IPS DF 19.7 (cell line): Measurements from ENCODE around the gene ZBTB40.

Experiments used
- DNase-seq: peaks from one replicate; pipeline ENCODE4 v3.0.0-alpha.2; 2013; ENCODE audit warnings: low read depth, low spot score

The ZBTB40 gene, protein sequence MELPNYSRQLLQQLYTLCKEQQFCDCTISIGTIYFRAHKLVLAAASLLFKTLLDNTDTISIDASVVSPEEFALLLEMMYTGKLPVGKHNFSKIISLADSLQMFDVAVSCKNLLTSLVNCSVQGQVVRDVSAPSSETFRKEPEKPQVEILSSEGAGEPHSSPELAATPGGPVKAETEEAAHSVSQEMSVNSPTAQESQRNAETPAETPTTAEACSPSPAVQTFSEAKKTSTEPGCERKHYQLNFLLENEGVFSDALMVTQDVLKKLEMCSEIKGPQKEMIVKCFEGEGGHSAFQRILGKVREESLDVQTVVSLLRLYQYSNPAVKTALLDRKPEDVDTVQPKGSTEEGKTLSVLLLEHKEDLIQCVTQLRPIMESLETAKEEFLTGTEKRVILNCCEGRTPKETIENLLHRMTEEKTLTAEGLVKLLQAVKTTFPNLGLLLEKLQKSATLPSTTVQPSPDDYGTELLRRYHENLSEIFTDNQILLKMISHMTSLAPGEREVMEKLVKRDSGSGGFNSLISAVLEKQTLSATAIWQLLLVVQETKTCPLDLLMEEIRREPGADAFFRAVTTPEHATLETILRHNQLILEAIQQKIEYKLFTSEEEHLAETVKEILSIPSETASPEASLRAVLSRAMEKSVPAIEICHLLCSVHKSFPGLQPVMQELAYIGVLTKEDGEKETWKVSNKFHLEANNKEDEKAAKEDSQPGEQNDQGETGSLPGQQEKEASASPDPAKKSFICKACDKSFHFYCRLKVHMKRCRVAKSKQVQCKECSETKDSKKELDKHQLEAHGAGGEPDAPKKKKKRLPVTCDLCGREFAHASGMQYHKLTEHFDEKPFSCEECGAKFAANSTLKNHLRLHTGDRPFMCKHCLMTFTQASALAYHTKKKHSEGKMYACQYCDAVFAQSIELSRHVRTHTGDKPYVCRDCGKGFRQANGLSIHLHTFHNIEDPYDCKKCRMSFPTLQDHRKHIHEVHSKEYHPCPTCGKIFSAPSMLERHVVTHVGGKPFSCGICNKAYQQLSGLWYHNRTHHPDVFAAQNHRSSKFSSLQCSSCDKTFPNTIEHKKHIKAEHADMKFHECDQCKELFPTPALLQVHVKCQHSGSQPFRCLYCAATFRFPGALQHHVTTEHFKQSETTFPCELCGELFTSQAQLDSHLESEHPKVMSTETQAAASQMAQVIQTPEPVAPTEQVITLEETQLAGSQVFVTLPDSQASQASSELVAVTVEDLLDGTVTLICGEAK

GRCh38 chr1:22451702-22452480 is at the start of gene ZBTB40:
Gene ZBTB40, plus strand, starts transcription at chr1:22451851. Its CDS starts 38,098 bp downstream, at chr1:22489949.
- peak; percentile 97 for DNase-seq

DNA sequence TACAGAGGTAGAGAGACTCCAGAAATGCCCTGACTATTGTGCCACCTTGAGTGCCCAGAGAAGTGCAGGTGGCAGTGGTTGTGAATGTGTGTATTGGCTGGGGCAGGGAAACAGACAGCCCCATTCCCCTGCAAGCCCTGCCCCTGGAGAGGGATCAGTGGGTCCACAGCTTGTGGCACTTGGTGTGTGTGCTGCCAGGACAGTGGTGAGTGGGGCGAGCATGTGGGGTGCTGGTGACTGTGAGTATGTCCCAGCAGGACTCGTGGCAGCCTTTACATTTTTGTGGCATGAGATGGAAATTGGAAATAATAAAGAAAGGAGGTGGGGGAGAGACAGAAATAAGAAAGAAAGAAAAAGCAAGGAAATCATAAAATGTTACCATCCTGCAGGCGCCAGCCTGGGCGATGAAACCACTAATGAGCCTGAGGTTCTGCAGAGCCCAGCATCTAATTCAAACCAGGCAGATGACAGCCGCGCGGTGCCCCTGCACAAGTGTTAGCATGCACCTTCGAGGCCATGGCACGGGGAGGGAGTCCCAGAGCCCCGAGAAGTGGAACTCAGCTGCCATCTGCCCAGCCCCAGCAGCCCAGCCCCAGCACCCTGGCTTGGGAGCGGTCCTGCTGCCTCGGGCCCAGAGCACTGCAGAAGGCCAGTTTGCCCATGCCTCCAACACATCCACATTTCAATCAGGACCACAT is 49.1 kb upstream of the ZBTB40 start:
- DNase-seq: no peak

GRCh38 chr1:22404486-22404885 is 47.2 kb upstream of the ZBTB40 start:
- no peak for DNase-seq

- DNase-seq: no peak
These were observed 44.7 kb upstream of the ZBTB40 start for GRCh38 chr1:22406722-22407495.

- DNase-seq: no peak
These were observed 43.4 kb upstream of the ZBTB40 start for GRCh38 chr1:22408230-22408629.

DNA sequence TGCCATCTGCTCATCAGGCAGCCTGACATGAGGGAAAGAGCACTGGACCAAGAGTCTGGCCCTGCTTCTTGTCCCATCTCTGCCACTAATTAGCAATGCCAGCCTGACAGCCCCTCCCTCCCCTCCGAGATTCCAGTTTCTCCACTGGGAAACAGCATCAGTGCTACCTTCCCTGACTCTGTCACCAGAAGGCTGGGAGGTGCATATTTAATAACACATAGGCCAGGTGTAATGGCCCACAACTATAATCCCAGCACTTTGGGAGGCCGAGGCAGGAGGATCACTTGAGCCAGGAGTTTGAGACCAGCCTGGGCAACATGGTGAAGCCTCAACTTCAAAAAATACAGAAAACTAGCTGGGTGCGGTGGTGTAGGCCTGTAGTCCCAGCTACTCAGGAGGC is 41.2 kb upstream of the ZBTB40 start:
- no peak for DNase-seq

GRCh38 chr1:22410928-22411495 is 40.6 kb upstream of the ZBTB40 start:
- DNase-seq: no peak

DNA sequence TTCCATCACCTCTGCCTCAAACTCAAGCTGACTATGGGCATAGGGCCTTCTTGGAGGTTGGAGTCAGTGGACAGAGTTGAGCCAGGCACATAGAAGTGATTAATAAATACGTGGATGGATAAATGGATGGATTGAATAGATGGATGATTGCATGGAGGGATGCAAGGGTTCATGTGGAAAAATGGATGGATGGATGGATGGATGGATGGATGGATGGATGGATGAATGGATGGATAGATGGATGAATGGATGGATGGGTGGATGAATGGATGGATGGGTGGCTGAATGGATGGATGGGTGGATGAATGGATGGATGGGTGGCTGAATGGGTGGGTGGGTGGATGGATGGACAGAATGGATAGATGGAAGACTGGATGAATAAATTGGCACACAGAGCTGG is 40.1 kb upstream of the ZBTB40 start:
- no peak for DNase-seq

DNA sequence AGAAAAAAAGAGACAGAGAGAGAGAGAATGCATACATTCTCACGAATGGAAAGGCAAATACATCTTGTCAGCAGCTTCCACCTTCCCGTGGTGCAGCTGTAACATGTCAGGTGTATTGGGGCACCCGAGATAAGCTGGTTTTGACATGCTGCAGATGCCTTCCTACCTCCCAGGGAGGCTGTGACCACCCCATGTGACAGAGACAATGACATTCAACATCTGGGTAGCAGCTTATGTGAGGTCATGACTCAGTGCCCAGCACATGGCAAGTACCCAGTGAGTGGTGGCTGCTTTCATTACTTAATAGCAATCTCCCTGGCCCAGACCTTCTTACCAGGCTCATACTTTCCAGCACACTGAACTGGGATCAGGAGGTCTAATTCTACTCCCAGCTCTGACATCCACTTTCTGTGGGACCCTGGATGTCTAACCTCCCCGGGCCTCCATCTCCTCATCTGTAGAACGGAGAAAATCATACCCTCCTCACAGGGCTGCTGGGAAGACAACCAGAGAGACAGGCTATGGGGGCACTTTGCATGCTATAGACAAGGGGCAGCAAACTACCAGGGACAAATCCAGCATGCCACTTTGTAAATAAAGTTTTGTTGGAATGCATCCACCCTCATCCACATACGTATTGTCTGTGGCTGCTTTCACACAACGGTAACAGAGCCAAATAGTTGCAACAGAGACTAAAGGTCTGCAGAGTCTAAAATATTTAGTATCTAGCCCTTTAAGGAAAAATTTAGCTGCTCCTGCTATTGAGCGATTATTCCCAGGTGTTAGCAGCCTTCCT is 38.5 kb upstream of the ZBTB40 start:
- DNase-seq: no peak

GRCh38 chr1:22413799-22414198 is 37.9 kb upstream of the ZBTB40 start:
- no peak for DNase-seq

- DNase-seq: no peak
These were observed 37.4 kb upstream of the ZBTB40 start for GRCh38 chr1:22414244-22414751.

GRCh38 chr1:22415489-22415888 is 36.2 kb upstream of the ZBTB40 start:
- DNase-seq: no peak

GRCh38 chr1:22416555-22417454 is 34.8 kb upstream of the ZBTB40 start:
- peak; percentile 40 for DNase-seq

DNA sequence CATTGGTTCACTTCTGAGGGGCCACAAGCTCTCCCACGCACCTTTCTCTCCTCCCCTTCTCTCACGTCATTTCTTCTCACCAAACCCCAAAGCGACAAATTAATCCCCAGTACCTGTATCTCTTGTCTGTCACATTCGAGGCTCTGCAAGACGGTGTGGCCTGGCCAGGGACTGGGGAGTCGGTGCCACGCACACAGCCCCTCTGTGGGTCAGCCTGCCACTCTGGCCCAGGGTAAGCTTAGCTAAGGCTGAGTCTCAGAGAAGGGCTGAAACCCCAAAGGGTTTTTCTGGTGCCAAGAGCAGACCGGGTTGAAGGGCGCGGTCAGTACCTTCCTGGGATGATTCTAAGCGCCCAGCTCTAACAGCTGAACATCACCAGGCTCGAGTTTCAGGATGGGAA is 34.2 kb upstream of the ZBTB40 start:
- no peak for DNase-seq

GRCh38 chr1:22418312-22418711 is 33.3 kb upstream of the ZBTB40 start:
- DNase-seq: no peak

- no peak for DNase-seq
These were observed 32.7 kb upstream of the ZBTB40 start for GRCh38 chr1:22418933-22419382.

DNA sequence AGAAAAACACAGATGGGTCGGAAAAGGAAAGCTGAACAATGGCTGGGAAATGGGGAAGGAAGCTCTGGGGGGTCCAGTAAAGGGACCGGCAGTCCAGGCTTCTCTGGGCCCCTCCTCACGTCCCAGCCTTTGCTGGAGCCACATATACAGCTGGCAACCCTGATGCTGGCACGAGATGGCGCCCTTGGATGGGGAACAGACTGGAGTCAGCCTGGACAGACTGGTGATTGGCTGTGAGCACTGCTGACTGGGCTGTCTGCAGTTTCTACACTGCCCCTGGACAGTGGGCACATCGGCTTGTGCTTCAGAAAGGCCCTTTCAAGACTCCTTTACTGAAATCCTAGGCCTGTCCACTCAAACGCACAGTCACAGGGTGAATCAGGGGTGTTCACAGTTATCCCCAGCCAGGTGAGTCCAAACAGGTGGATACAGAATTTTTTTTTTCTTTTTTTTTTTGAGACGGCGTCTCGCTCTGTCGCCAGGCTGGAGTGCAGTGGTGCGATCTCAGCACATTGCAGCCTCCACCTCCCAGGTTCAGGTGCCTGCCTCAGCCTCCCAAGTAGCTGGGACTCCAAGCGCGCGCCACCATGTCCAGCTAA is 31.1 kb upstream of the ZBTB40 start:
- no peak for DNase-seq
